GM18508 (cell line): ENCODE data around the gene EDDM3A.

ENCODE experiments used
- ATAC-seq: cut with Tn5 transposase; IDR thresholded peaks from one replicate; pipeline ENCODE4 v1.9.1; 2021; ENCODE audit warnings: moderate number of reproducible peaks; ENCODE audit not compliant: insufficient read depth, unreplicated experiment

Gene EDDM3A

DNA sequence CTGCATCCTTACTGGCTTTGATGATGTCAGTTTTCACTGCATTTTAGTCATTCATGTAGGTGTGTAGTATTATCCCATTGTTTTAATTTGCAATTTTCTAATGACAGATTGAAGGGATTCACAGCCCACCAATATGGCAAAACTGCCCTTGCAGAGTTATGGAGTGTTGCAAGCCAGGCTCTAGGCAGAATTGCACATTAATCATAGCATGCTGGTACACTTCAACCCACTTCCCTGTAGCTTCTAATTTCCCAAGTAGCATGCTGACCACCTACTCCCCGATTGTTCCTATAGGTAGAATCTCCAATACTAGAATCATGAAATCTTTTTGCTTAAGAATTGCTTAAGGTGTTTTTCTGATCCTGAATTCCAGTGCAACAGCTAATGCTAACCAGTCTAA, 30.2 kb downstream of the EDDM3A start:
- ATAC-seq: no peak

DNA sequence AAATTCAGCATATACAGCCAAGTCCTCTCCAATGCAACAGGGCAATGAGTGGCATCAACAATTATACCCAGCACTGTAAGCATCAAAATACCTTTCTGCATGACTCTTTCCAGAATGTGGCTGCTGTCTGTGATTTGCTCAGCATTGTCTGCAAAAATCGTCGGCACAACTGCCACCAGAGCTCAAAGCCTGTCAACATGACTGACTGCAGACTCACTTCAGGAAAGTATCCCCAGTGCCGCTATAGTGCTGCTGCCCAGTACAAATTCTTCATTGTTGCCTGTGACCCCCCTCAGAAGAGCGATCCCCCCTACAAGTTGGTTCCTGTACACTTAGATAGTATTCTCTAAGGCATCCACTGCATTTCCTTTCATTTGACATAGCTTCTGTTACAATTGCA, 36.1 kb downstream of the EDDM3A start:
- no peak for ATAC-seq

GRCh38 chr14:20782280-20782890, 36.7 kb downstream of the EDDM3A start:
- ATAC-seq: no peak

GRCh38 chr14:20787025-20787424, 41.3 kb downstream of the EDDM3A start:
- no peak for ATAC-seq

DNA sequence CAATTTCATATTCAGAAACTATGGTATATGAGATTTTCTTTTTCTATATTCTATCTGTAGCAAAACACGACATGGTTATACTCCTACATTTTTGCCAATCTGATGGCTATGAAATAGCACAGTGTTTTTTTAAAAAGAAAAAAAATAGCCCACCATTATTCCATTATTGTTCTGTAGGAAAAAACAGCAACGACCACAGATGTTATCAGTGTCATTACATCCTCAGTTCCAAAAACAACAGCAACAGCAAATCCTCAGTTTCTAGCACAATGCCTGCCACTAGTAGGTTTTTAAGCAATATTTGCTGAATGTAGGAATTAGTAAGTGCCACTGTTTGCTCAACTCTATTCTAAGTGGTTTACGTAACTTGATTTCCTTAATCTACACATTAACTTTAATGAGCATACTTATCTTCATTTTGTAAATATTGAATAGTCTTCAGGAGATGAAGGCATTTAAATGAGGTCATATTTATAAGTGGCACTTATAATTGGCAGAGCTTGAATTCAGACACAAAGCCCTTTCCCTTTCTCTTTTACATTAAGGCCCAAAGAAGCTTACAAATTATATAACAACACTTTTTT, 43.6 kb downstream of the EDDM3A start:
- no peak for ATAC-seq

DNA sequence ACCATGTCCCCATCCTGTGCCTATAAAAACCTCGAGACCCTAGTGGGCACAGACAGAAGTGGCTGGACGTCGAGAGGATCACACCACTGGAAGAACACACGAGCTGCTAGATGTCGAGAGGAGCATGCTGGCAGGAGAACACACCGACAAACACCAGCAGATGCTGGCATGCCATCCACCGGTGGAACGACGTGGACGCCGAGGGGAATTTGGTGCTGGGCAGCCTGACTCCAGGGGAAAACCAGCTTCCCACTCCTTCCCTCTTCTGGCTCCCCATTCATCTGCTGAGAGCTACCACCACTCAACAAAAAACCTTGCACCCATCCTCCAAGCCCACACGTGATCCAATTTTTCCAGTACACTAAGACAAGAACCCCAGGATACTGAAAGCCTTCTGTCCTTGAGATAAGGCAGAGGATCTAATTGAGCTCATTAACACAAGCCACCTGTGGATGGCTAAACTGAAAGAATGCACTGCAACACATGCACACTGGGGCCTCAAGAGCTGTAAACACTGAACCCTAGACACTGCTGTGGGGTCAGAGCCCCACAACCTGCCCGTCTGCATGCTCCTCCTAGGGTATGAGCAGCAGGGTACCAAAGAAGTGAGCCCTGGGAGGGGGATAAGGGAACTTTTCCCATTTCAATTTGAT, 44.9 kb downstream of the EDDM3A start:
- ATAC-seq: no peak

- no peak for ATAC-seq
These were observed 45.5 kb downstream of the EDDM3A start for GRCh38 chr14:20791187-20791586.

DNA sequence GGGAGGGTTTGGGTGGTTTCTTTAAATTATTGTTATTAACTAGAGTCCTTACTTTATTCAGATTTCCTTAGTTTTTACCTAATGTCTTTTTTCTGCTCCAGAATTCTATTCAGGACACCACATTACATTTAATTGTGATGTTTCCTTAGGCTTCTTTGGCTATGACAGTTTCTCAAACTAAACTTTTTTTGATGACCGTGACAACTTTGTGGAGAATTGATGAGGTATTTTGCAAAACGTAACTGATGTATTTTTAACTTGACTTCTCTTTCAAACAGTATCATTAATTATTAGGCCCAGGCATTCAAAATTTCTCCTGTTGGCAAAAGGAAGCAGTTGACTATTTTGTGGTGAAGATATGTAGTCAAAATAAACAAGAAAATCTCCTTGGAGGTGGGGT, 45.9 kb downstream of the EDDM3A start:
- ATAC-seq: no peak

DNA sequence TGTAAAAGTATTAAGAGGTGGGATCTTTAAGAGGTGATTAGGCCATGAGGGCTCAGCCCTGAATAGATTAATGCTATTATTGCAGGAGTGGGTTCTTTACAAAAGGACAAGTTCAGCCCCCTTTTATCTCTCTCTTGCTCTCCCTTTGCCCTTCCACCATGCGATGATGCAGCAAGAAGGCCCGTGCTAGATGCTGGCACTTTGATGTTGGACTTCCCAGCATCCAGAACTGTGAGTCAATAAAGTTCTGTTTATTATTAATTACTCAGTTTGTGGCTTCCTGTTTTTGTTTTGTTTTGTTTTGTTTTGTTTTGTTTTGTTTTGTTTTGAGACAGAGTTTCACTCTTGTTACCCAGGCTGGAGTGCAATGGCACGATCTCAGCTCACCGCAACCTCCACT, 46.9 kb downstream of the EDDM3A start:
- no peak for ATAC-seq

DNA sequence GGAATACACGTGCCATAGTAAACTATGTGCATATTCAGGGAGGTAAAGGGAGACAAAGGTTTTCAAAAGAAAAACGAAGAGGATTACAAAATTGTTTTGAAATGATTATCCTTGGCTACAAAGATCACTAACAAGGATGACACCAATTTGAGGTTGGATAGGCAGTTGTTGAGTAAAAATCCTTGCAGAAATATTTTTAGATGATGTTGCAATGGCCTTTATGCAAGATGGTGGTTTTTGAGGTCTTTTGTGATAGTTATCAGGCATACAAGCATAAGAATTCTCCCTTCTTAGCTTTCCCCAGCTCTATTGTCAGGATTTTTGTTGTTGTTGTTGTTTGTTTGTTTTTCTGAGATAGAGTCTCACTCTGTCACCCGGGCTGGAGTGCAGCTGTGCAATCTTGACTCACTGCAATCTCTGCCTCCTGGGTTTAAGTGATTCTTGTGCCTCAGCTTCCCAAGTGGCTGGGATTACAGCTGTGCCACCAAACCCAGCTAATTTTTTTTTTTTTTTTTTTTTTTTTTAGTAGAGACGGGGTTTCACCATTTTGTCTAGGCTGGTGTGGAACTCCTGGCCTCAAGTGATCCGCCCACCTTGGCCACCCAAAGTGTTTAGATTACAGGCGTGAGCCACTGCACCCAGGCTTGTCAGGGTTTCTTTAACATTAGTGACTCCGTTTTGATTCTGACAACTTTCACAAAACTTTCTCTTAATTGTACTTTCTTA, 49.1 kb downstream of the EDDM3A start:
- ATAC-seq: no peak

- ATAC-seq: no peak
These were observed 51.5 kb downstream of the EDDM3A start for GRCh38 chr14:20797164-20797563.
